OCI-LY7 (cell line): ENCODE measurements around the gene INPP5A. TPM values are rescaled to one million over a fixed set of nuclear protein-coding genes. Genes with fewer than 3 reads are reported as not detected.

ENCODE experiments used
- BruUV-seq: library from RNA; stranded (reverse); fragments of 400-500 nt; replicated peaks from 2 replicates; lab custom pipeline; 2021; lab: Mats Ljungman, UMichigan
- CTCF ChIA-PET: fragments of 300-600 bp; sonication (Branson Sonifier 250); formaldehyde crosslinking; loops from one replicate; lab custom pipeline; 2022; ENCODE audit warnings: antibody characterized with exemption; ENCODE audit not compliant: unreplicated experiment; lab: Charles Lee
- POLR2A ChIA-PET: fragments of 300-600 bp; sonication (Branson Sonifier 250); formaldehyde crosslinking; loops from one replicate; lab custom pipeline; 2022; ENCODE audit warnings: antibody characterized with exemption; lab: Charles Lee
- DNase-seq: peaks from one replicate; pipeline ENCODE4 v3.0.0-alpha.2; 2015; ENCODE audit warnings: low spot score
- H2AFZ ChIP-seq: fragments of 200-600 bp; sonication (generic), shearing (Covaris generic); 2 replicates; pipeline ENCODE4 v1.6.1; 2014; ENCODE audit warnings: mild to moderate bottlenecking, antibody characterized with exemption, low read length, moderate library complexity
- H3K27ac ChIP-seq: fragments of 200-600 bp; sonication (generic); 2 replicates; pipeline ENCODE4 v1.5.1; 2014; ENCODE audit warnings: mixed run types, low read depth, mild to moderate bottlenecking, moderate library complexity, low read length, inconsistent platforms; ENCODE audit not compliant: poor library complexity, severe bottlenecking
- H3K36me3 ChIP-seq: fragments of 200-600 bp; sonication (generic); 2 replicates; pipeline ENCODE4 v1.6.1; 2014; ENCODE audit warnings: mild to moderate bottlenecking, antibody characterized with exemption, low read length, moderate library complexity, mixed read lengths; ENCODE audit not compliant: insufficient read depth
- H3K4me1 ChIP-seq: fragments of 200-600 bp; sonication (generic); 2 replicates; pipeline ENCODE4 v1.5.1; 2014; ENCODE audit warnings: mild to moderate bottlenecking, low read length; ENCODE audit not compliant: insufficient read depth, poor library complexity, severe bottlenecking
- H3K4me2 ChIP-seq: fragments of 200-600 bp; sonication (generic); 2 replicates; pipeline ENCODE4 v1.6.1; 2014; ENCODE audit warnings: mild to moderate bottlenecking, low read length
- H3K4me3 ChIP-seq: fragments of 200-600 bp; sonication (generic); 2 replicates; pipeline ENCODE4 v1.5.1; 2014; ENCODE audit warnings: mild to moderate bottlenecking, low read depth, low read length; ENCODE audit not compliant: poor library complexity, severe bottlenecking
- H3K79me2 ChIP-seq: fragments of 200-600 bp; sonication (generic); 2 replicates; pipeline ENCODE4 v1.6.1; 2016; ENCODE audit warnings: low read depth, mild to moderate bottlenecking, low read length, moderate library complexity, mixed read lengths; ENCODE audit not compliant: insufficient read depth
- H3K9me2 ChIP-seq: fragments of 200-600 bp; sonication (generic); 2 replicates; pipeline ENCODE4 v1.6.1; 2016; ENCODE audit warnings: mild to moderate bottlenecking, low read length, mixed read lengths; ENCODE audit not compliant: insufficient read depth
- H3K9me3 ChIP-seq: fragments of 200-600 bp; sonication (generic); 2 replicates; pipeline ENCODE4 v1.6.1; 2014; ENCODE audit warnings: mild to moderate bottlenecking, mixed run types, low read length, mixed read lengths
- H4K20me1 ChIP-seq: fragments of 200-600 bp; sonication (generic); 2 replicates; pipeline ENCODE4 v1.6.1; 2014; ENCODE audit warnings: mild to moderate bottlenecking, antibody characterized with exemption, low read length, moderate library complexity, mixed read lengths; ENCODE audit not compliant: insufficient read depth
- CTCF ChIP-seq: fragments of 200-600 bp; sonication (generic); conservative IDR thresholded peaks from 2 replicates; pipeline ENCODE4 v1.5.1; 2014; ENCODE audit warnings: mild to moderate bottlenecking, antibody characterized with exemption, low read length, moderate library complexity, mixed read lengths
- EZH2phosphoT487 ChIP-seq: fragments of 200-600 bp; sonication (generic); IDR thresholded peaks from 2 replicates; pipeline ENCODE4 v1.6.1; 2018; ENCODE audit warnings: low read depth, borderline replicate concordance, mild to moderate bottlenecking, mixed run types, antibody characterized with exemption, low read length, moderate library complexity, mixed read lengths
- intact Hi-C: fragments of 100-400 bp; cut with micrococcal nuclease; formaldehyde crosslinking; loops from one replicate; pipeline ENCODE4 v1.10.0; 2022; ENCODE audit not compliant: unreplicated experiment
- total RNA-seq, 2 experiments: library from RNA; depleted of rRNA in 1 of 2; stranded (reverse); fragments of >200 nt in 1 of 2; shearing (Covaris generic) in 1 of 2; gene quantifications; 2 replicates each; pipeline ENCODE4 v1.2.3, GENCODE V29; 2014 to 2022

The INPP5A gene
- total RNA-seq, 2 experiments from 2014 or later: 14.5 to 18.4 TPM

- H2AFZ ChIP-seq: no peak overlapping the region
- H3K27ac ChIP-seq: no peak overlapping the region
- H3K9me2 ChIP-seq: no peaks in the 10 kb centered on the region
- DNase-seq: no peak
- no peak for TF ChIP-seq EZH2phosphoT487
- no peak for TF ChIP-seq CTCF
- BruUV-seq: no TSS peak
- no peaks in the 10 kb centered on the region for H3K4me1 ChIP-seq
- no peaks in the 10 kb centered on the region for H3K79me2 ChIP-seq
- H3K4me3 ChIP-seq: no peak overlapping the region
- ChIA-PET POLR2A (no interaction called here), CTCF (no interaction called here)
- no peaks in the 10 kb centered on the region for H4K20me1 ChIP-seq
- H3K4me2 ChIP-seq: no peak overlapping the region
- intact Hi-C loops: no loop called here
- H3K9me3 ChIP-seq: peaks cover 5% of the 10 kb centered on the region; the same call in 1 of the 2 replicates
- no peaks in the 10 kb centered on the region for H3K36me3 ChIP-seq
Observed at GRCh38 chr10:132710746-132711612, 173.4 kb downstream of the INPP5A start.

GRCh38 chr10:132711613-132712121 lies 174.1 kb downstream of the INPP5A start:
- CTCF ChIA-PET: no interaction called here
- Histone ChIP-seq H3K4me1 (no peaks in the 10 kb centered on the region), H3K9me3 (no peaks in the 10 kb centered on the region), H3K27ac (no peak overlapping the region), H3K4me3 (no peak overlapping the region), H3K79me2 (no peaks in the 10 kb centered on the region), H3K9me2 (no peaks in the 10 kb centered on the region), H2AFZ (no peak overlapping the region), H3K36me3 (no peaks in the 10 kb centered on the region), H4K20me1 (no peaks in the 10 kb centered on the region), H3K4me2 (no peak overlapping the region)
- TF ChIP-seq EZH2phosphoT487 (no peak), CTCF (no peak)
- BruUV-seq: no TSS peak
- POLR2A ChIA-PET: no interaction called here
- DNase-seq: no peak
- intact Hi-C loops: no loop called here

GRCh38 chr10:132712291-132712690 lies 174.7 kb downstream of the INPP5A start:
- no peak for TF ChIP-seq EZH2phosphoT487
- TF ChIP-seq CTCF: no peak
- Histone ChIP-seq H3K9me3 (no peaks in the 10 kb centered on the region), H2AFZ (no peak overlapping the region), H3K36me3 (no peaks in the 10 kb centered on the region), H4K20me1 (no peaks in the 10 kb centered on the region), H3K9me2 (no peaks in the 10 kb centered on the region), H3K4me2 (no peak overlapping the region), H3K27ac (no peak overlapping the region), H3K4me1 (no peaks in the 10 kb centered on the region), H3K4me3 (no peak overlapping the region), H3K79me2 (no peaks in the 10 kb centered on the region)
- ChIA-PET CTCF (no interaction called here), POLR2A (no interaction called here)
- no TSS peak for BruUV-seq
- no peak for DNase-seq
- intact Hi-C loops: no loop called here
